DMS153 treated with DMSO at 0.1 percent for 48 hours (cell line): ENCODE results near the gene KIF2C.
"Not testable (repeated sequence)": the region's sequence is repeated elsewhere in the genome, so short reads cannot be mapped to it uniquely, and the experiment has no call there.

ENCODE experiments used
- DNase-seq: peaks from one replicate; lab custom pipeline; 2025; ENCODE audit not compliant: unreplicated experiment; lab: John Stamatoyannopoulos, UW

The KIF2C gene

GRCh38 chr1:44810101-44810761 is 70.6 kb downstream of the KIF2C start:
- DNase-seq = no peak

GRCh38 chr1:44810762-44811105 is 71.1 kb downstream of the KIF2C start:
- DNase-seq = not testable (repeated sequence)

GRCh38 chr1:44811234-44811633 is 71.6 kb downstream of the KIF2C start:
- DNase-seq = no peak

GRCh38 chr1:44812822-44813543 is 73.3 kb downstream of the KIF2C start:
- DNase-seq = no peak

GRCh38 chr1:44815926-44816325 is 76.3 kb downstream of the KIF2C start:
- DNase-seq = not testable (repeated sequence)

GRCh38 chr1:44817307-44817706 is 77.7 kb downstream of the KIF2C start:
- DNase-seq = no peak
